Nephron progenitor cell (in vitro differentiated cells): Measurements from ENCODE around the gene FASN.

Source experiments
- DNase-seq: peaks from one replicate; pipeline ENCODE4 v3.0.0; 2021
- H3K27ac Mint-ChIP-seq: 2 replicates; pipeline ENCODE4 v1.8.0; 2021; ENCODE audit warnings: mild to moderate bottlenecking, moderate library complexity, mixed read lengths
- H3K27me3 Mint-ChIP-seq: 2 replicates; pipeline ENCODE4 v1.8.0; 2021; ENCODE audit warnings: mild to moderate bottlenecking, low read depth, mixed read lengths; ENCODE audit not compliant: poor library complexity
- H3K36me3 Mint-ChIP-seq: 2 replicates; pipeline ENCODE4 v1.8.0; 2021; ENCODE audit warnings: low read depth, mixed read lengths
- H3K4me1 Mint-ChIP-seq: 2 replicates; pipeline ENCODE4 v1.8.0; 2021; ENCODE audit warnings: mixed read lengths
- H3K4me3 Mint-ChIP-seq: 2 replicates; pipeline ENCODE4 v1.8.0; 2021; ENCODE audit warnings: mild to moderate bottlenecking, moderate library complexity, mixed read lengths
- H3K9me3 Mint-ChIP-seq: 2 replicates; pipeline ENCODE4 v1.8.0; 2021; ENCODE audit warnings: mild to moderate bottlenecking, moderate library complexity, mixed read lengths
- CTCF ChIP-seq: fragments of 200-600 bp; sonication (generic); IDR thresholded peaks from 2 replicates; pipeline ENCODE4 v1.5.0; 2021; ENCODE audit warnings: antibody characterized with exemption

Gene FASN

GRCh38 chr17:82092094-82092586 is 5.9 kb downstream of the FASN start:
- peak; percentile 3 for DNase-seq
- Mint-ChIP-seq H3K4me3 (no peak overlapping the region), H3K9me3 (no peaks in the 10 kb centered on the region), H3K27me3 (no peaks in the 10 kb centered on the region), H3K36me3 (no peaks in the 10 kb centered on the region), H3K4me1 (peaks cover 9% of the 10 kb centered on the region), H3K27ac (no peak overlapping the region)
- no peak for TF ChIP-seq CTCF

DNA sequence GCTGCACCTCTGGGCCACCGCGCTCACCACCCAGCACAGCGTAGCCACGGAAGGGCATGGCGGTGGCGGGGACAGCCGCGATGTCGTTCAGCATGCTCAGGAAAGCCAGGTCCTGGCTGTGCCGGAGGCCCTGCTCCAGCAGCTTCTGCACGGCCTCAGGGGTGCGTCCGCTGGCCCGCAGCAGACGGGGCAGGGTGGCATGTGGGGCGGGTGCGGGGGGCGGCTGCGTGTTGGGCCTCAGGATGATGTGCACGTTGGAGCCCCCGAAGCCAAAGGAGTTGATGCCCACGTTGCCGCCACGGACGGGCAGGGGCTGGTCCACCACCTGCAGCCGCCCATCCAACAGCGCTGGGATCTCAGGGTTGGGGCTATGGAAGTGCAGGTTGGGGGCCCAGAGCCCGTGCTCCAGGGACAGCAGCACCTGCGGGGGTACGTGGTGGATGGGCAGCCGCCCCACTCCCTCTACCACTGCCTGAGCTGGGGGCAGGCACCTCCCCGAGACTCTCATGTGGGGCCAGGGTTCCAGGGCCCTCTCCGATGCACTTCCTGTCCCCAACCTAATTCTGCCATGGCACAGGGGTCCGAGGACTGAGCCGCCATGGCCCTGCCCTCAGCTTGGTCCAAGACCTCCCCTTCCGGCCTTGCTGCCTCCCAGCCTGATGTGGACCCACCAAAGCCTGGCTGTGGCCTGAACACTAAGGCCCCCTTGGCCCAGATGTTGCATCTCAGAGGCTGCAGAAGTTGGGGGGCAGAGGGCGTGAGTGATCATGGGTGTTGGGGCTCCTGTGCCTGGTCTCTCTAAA is 6.6 kb downstream of the FASN start:
- Mint-ChIP-seq H3K27ac (no peak overlapping the region), H3K4me3 (no peak overlapping the region)
- TF ChIP-seq CTCF: no peak

DNA sequence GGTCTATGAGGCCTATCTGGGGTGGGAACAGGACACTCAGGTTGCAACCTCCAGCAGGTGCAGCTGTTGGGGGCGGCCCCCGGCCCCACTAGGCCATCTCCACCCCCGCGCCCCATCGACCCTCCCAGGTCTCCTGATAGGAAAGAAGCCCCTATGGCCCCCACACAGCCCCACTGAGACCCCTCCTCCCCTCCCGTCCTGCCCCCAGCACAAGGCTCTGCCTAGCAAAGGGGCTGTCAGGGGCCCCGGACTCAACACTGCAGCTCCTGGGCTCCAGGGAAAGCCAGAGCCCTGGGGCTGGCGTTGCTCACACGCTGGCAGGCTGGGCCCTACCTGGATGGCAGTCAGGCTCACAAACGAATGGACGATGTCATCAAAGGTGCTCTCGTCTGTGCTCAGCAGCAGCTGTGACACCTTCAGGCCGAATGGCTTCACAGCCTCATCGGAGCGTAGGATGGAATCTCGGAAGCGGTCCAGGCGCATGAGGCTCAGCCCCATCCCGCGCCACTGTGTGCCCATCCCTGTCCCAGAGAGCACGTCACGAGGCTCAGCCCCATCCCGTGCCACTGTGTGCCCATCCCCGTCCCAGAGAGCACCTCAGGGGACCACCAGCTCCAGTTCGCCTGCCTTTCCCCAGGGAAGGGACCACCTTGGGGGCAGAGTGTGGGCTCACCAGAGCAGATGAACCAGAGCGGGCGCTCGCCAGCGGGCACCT is 7.3 kb downstream of the FASN start:
- no peaks in the 10 kb centered on the region for H3K36me3 Mint-ChIP-seq
- TF ChIP-seq CTCF: no peak
- no peak overlapping the region for H3K27ac Mint-ChIP-seq
- DNase-seq: no peak
- no peaks in the 10 kb centered on the region for H3K9me3 Mint-ChIP-seq
- H3K4me3 Mint-ChIP-seq: no peak overlapping the region
- H3K4me1 Mint-ChIP-seq: no peaks in the 10 kb centered on the region
- H3K27me3 Mint-ChIP-seq: no peaks in the 10 kb centered on the region

More for the DNA sequence above, 6.6 kb downstream of the FASN start:
- DNase-seq: no peak
- no peaks in the 10 kb centered on the region for H3K36me3 Mint-ChIP-seq
- peaks cover 7% of the 10 kb centered on the region for H3K4me1 Mint-ChIP-seq
- no peaks in the 10 kb centered on the region for H3K27me3 Mint-ChIP-seq
- no peaks in the 10 kb centered on the region for H3K9me3 Mint-ChIP-seq

GRCh38 chr17:82089723-82090548 is 8.1 kb downstream of the FASN start:
- H3K9me3 Mint-ChIP-seq: no peaks in the 10 kb centered on the region
- DNase-seq: no peak
- H3K4me1 Mint-ChIP-seq: no peaks in the 10 kb centered on the region
- H3K27ac Mint-ChIP-seq: no peak overlapping the region
- no peak for TF ChIP-seq CTCF
- H3K27me3 Mint-ChIP-seq: no peaks in the 10 kb centered on the region
- H3K4me3 Mint-ChIP-seq: no peak overlapping the region
- no peaks in the 10 kb centered on the region for H3K36me3 Mint-ChIP-seq

DNA sequence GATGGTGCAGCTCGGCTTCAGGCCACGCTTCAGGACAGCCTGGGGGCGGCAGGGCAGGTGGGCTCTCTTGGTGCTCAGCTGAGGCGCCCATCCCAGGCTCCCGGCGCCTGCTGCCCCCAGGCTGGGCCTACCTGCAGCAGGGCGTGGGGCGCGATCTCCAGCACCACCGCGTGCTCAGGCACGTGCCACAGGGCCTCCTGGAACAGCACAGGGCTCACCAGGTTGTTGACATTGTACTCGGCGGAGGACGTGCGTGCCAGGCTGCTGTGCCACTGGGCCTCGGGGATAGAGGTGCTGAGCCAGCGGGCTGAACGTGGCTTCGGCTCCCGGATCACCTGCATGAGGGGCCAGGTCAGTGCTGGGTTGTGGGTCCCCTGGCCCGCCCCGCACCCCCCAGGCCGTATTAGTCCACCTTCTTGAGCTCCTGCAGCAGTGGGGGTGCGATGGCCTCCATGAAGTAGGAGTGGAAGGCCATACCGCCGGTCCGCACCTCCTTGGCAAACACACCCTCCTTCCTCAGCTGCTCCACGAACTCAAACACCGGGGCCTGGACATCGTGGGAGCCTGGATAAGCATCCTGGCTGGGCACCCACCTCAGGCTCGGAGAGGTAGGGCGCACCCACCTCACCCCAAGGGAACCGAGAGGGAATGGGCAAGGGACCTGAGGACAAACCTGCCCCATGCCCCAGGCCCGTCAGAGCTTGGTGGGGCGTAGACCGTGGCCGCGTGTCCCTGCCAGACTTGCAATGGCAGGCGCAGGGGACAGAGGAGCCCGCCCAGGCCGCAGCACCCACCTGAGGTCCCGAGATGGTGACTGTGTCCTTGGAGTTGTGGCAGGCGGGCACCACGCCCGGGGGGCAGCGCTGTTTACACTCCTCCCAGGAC is 9.0 kb downstream of the FASN start:
- TF ChIP-seq CTCF: no peak
- no peaks in the 10 kb centered on the region for H3K36me3 Mint-ChIP-seq
- no peaks in the 10 kb centered on the region for H3K4me1 Mint-ChIP-seq
- no peak for DNase-seq
- no peaks in the 10 kb centered on the region for H3K27me3 Mint-ChIP-seq
- H3K9me3 Mint-ChIP-seq: no peaks in the 10 kb centered on the region
- H3K4me3 Mint-ChIP-seq: no peak overlapping the region
- no peak overlapping the region for H3K27ac Mint-ChIP-seq
